Activated CD8-positive, alpha-beta T cell treated with anti-CD3 and anti-CD28 coated beads for 36 hours (primary cell): Measurements from ENCODE around the gene DPPA2. TPM values are rescaled to one million over a fixed set of nuclear protein-coding genes. Genes with fewer than 3 reads are reported as not detected.

Experiments used
- ATAC-seq: fragments of 200-7000 bp; cut with Tn5 transposase; one replicate; pipeline ENCODE4 v1.10.0; 2021; ENCODE audit warnings: mild to moderate bottlenecking, moderate library complexity
- CTCF ChIA-PET: fragments of 350-600 bp; sonication (Branson Sonifier 250); formaldehyde crosslinking; loops from one replicate; lab custom pipeline; 2021; ENCODE audit warnings: antibody characterized with exemption; lab: Charles Lee
- POLR2A ChIA-PET: fragments of 350-600 bp; sonication (Branson Sonifier 250); formaldehyde crosslinking; loops from one replicate; lab custom pipeline; 2021; ENCODE audit warnings: antibody characterized with exemption; lab: Charles Lee
- DNase-seq: peaks from one replicate; pipeline ENCODE4 v3.0.0-alpha.2; 2020
- H3K27ac Mint-ChIP-seq: one replicate; pipeline ENCODE4 v1.8.0; 2021; ENCODE audit warnings: mild to moderate bottlenecking, mixed read lengths
- H3K27me3 Mint-ChIP-seq: one replicate; pipeline ENCODE4 v1.8.0; 2021; ENCODE audit warnings: mixed read lengths
- H3K36me3 Mint-ChIP-seq: one replicate; pipeline ENCODE4 v1.8.0; 2021; ENCODE audit warnings: low read depth, mixed read lengths
- H3K4me1 Mint-ChIP-seq: one replicate; pipeline ENCODE4 v1.8.0; 2021; ENCODE audit warnings: low read depth, mixed read lengths
- H3K4me3 Mint-ChIP-seq: one replicate; pipeline ENCODE4 v1.8.0; 2021; ENCODE audit warnings: mild to moderate bottlenecking, moderate library complexity, mixed read lengths
- H3K9me3 Mint-ChIP-seq: one replicate; pipeline ENCODE4 v1.8.0; 2021; ENCODE audit warnings: mixed read lengths
- CTCF ChIP-seq: fragments of 200-600 bp; IDR thresholded peaks from one replicate; pipeline ENCODE4 v1.8.0; 2022; ENCODE audit warnings: antibody characterized with exemption, mild to moderate bottlenecking
- intact Hi-C: fragments of 100-400 bp; cut with micrococcal nuclease; formaldehyde crosslinking; loops from one replicate; pipeline ENCODE4 v1.10.0; 2022
- total RNA-seq, 2 experiments: library from RNA; stranded (reverse); gene quantifications; one replicate each; pipeline ENCODE4 v1.2.3, GENCODE V29; 2021

DPPA2 gene
- total RNA-seq, 2 experiments from 2014 or later: not detected

- intact Hi-C loops: no loop called here
- ChIA-PET POLR2A (no interaction called here), CTCF (no interaction called here)
- H3K27ac Mint-ChIP-seq: no peak overlapping the region
- DNase-seq: no peak
- H3K9me3 Mint-ChIP-seq: no peaks in the 10 kb centered on the region
- H3K36me3 Mint-ChIP-seq: no peaks in the 10 kb centered on the region
- H3K27me3 Mint-ChIP-seq: no peaks in the 10 kb centered on the region
- H3K4me3 Mint-ChIP-seq: no peak overlapping the region
- H3K4me1 Mint-ChIP-seq: no peaks in the 10 kb centered on the region
- TF ChIP-seq CTCF: no peak
- no peak for ATAC-seq
Measured at GRCh38 chr3:109268181-109268580, 48.1 kb downstream of the DPPA2 start.

GRCh38 chr3:109265295-109265694 lies 51.0 kb downstream of the DPPA2 start:
- intact Hi-C loops: no loop called here
- no peak for DNase-seq
- ATAC-seq: no peak
- no peak for TF ChIP-seq CTCF
- no peaks in the 10 kb centered on the region for H3K9me3 Mint-ChIP-seq
- ChIA-PET CTCF (no interaction called here), POLR2A (no interaction called here)
- H3K27ac Mint-ChIP-seq: no peak overlapping the region
- no peaks in the 10 kb centered on the region for H3K36me3 Mint-ChIP-seq
- H3K4me1 Mint-ChIP-seq: no peaks in the 10 kb centered on the region
- no peaks in the 10 kb centered on the region for H3K27me3 Mint-ChIP-seq
- no peak overlapping the region for H3K4me3 Mint-ChIP-seq

GRCh38 chr3:109257269-109257668 lies 59.0 kb downstream of the DPPA2 start:
- Mint-ChIP-seq H3K36me3 (no peaks in the 10 kb centered on the region), H3K4me1 (no peaks in the 10 kb centered on the region), H3K27me3 (peaks cover 2% of the 10 kb centered on the region), H3K27ac (no peak overlapping the region), H3K9me3 (no peaks in the 10 kb centered on the region), H3K4me3 (no peak overlapping the region)
- ATAC-seq: no peak
- intact Hi-C loops: no loop called here
- DNase-seq: no peak
- TF ChIP-seq CTCF: no peak
- CTCF ChIA-PET: no interaction called here
- POLR2A ChIA-PET: no interaction called here

- TF ChIP-seq CTCF: no peak
- H3K9me3 Mint-ChIP-seq: no peaks in the 10 kb centered on the region
Measured at GRCh38 chr3:109254770-109255169, 61.5 kb downstream of the DPPA2 start.

GRCh38 chr3:109252641-109253040 lies 63.7 kb downstream of the DPPA2 start:
- no peak for TF ChIP-seq CTCF
- peaks cover 1% of the 10 kb centered on the region for H3K9me3 Mint-ChIP-seq
- POLR2A ChIA-PET: no interaction called here
- H3K4me1 Mint-ChIP-seq: no peaks in the 10 kb centered on the region
- H3K4me3 Mint-ChIP-seq: no peak overlapping the region
- DNase-seq (no peak), ATAC-seq (no peak)
- no peaks in the 10 kb centered on the region for H3K36me3 Mint-ChIP-seq
- peaks cover 2% of the 10 kb centered on the region for H3K27me3 Mint-ChIP-seq
- CTCF ChIA-PET: no interaction called here
- H3K27ac Mint-ChIP-seq: no peak overlapping the region
- intact Hi-C loops: no loop called here

More at GRCh38 chr3:109254770-109255169, 61.5 kb downstream of the DPPA2 start:
- no peaks in the 10 kb centered on the region for H3K4me1 Mint-ChIP-seq
- ATAC-seq (no peak), DNase-seq (no peak)
- intact Hi-C loops: no loop called here
- CTCF ChIA-PET: no interaction called here
- H3K4me3 Mint-ChIP-seq: no peak overlapping the region
- POLR2A ChIA-PET: no interaction called here
- H3K27ac Mint-ChIP-seq: no peak overlapping the region
- H3K27me3 Mint-ChIP-seq: peaks cover 2% of the 10 kb centered on the region
- H3K36me3 Mint-ChIP-seq: no peaks in the 10 kb centered on the region

Other genes starting within 250 kb of the DPPA2 start
- gene MORC1, start 198.4 kb downstream of the DPPA2 start, total RNA-seq: not detected
- not detected for gene C3orf85, start 179.8 kb downstream of the DPPA2 start, total RNA-seq
- 1 to 10 TPM in 1 of 2 experiments, under 1 TPM in 1; 0.65 to 1.4 TPM for gene DPPA4, start 21.0 kb upstream of the DPPA2 start, total RNA-seq